Measurements from ENCODE around the gene TMEM88. TPM values are rescaled to one million over a fixed set of nuclear protein-coding genes. Genes with fewer than 3 reads are reported as not detected.

TMEM88 gene
- total and polyA plus RNA-seq, 2 of the 13 experiments (the other 11 are each of a cell fraction or from before 2014, with no cell fraction given), result 0.31 to 0.66 TPM

GRCh38 chr17:7835814-7836595 is 18.9 kb upstream of the TMEM88 start (continued):
- TF ChIP-seq MED1 (CRISPR knock-in tag; IDR thresholded peaks at IDR 0.05) (peak; percentile 30; the same call in 1 of the 2 replicates), SMARCE1 (IDR thresholded peaks at IDR 0.05; ENCODE audit: borderline replicate concordance) (no peak), ZNF883 (CRISPR knock-in tag; IDR thresholded peaks at IDR 0.05; ENCODE audit: not compliant biosample characterization) (no peak), HNRNPL (IDR thresholded peaks at IDR 0.05; ENCODE audit: low read depth, low read length) (no peak), MATR3 (CRISPR knock-in tag; IDR thresholded peaks at IDR 0.05) (no peak), AKNA (CRISPR knock-in tag; IDR thresholded peaks at IDR 0.05; ENCODE audit: borderline replicate concordance) (no peak), KLF16 (CRISPR knock-in tag; IDR thresholded peaks at IDR 0.05) (no peak), SRSF9 (IDR thresholded peaks at IDR 0.05; ENCODE audit: borderline replicate concordance, insufficient read depth, low read depth, low read length, poor library complexity, severe bottlenecking) (no peak), ZNF781 (CRISPR knock-in tag; IDR thresholded peaks at IDR 0.05; ENCODE audit: borderline replicate concordance, not compliant biosample characterization) (no peak), ZNF83 (CRISPR knock-in tag; IDR thresholded peaks at IDR 0.05; ENCODE audit: borderline replicate concordance) (peak; percentile 33; the same call in 1 of the 2 replicates), ZBTB25 (CRISPR knock-in tag; IDR thresholded peaks at IDR 0.05) (no peak), ZNF17 (CRISPR knock-in tag; IDR thresholded peaks at IDR 0.05) (no peak), ZNF761 (CRISPR knock-in tag; conservative IDR thresholded peaks at IDR 0.05) (no peak), ZNF251 (CRISPR knock-in tag; IDR thresholded peaks at IDR 0.05) (no peak), XBP1 (CRISPR knock-in tag; IDR thresholded peaks at IDR 0.05) (no peak), TFE3 (CRISPR knock-in tag; IDR thresholded peaks at IDR 0.05) (no peak), ZNF557 (CRISPR knock-in tag; IDR thresholded peaks at IDR 0.05) (no peak), ZSCAN12 (CRISPR knock-in tag; IDR thresholded peaks at IDR 0.05) (no peak), HOXD1 (CRISPR knock-in tag; IDR thresholded peaks at IDR 0.05) (no peak), ZNF138 (CRISPR knock-in tag; IDR thresholded peaks at IDR 0.05; ENCODE audit: low read depth) (no peak), ZSCAN22 (CRISPR knock-in tag; IDR thresholded peaks at IDR 0.05) (no peak)

All from HepG2 (cell line).